ENCODE measurements around the gene ATG16L2.

- no peak for TF ChIP-seq USF2 (IDR thresholded peaks at IDR 0.05; ENCODE audit: low read depth, low read length)
- TF ChIP-seq ELK1 (IDR thresholded peaks at IDR 0.05; ENCODE audit: borderline replicate concordance, low read depth, low read length), result no peak
- TF ChIP-seq BHLHE40 (IDR thresholded peaks at IDR 0.05; ENCODE audit: low read depth, low read length), result no peak
- TF ChIP-seq CTCF (conservative IDR thresholded peaks at IDR 0.05; ENCODE audit: low read depth, low read length), result no peak
- no peak for TF ChIP-seq POLR2A (IDR thresholded peaks at IDR 0.05; ENCODE audit: low read depth, low read length)
- no peak for TF ChIP-seq RFX5 (IDR thresholded peaks at IDR 0.05; ENCODE audit: low read depth, low read length)
- no peak for TF ChIP-seq MAZ (IDR thresholded peaks at IDR 0.05; ENCODE audit: borderline replicate concordance, low read depth, low read length)
- TF ChIP-seq CEBPB (IDR thresholded peaks at IDR 0.05; ENCODE audit: low read depth, low read length), result no peak
- TF ChIP-seq RAD21 (IDR thresholded peaks at IDR 0.05; ENCODE audit: low read length), result no peak
Observed at GRCh38 chr11:72875736-72876135, 61.5 kb downstream of the ATG16L2 start.

All from IMR-90 (cell line).